Trophoblast cell (in vitro differentiated cells and primary cell): ENCODE results near the gene GLT6D1.

Source experiments
- DNase-seq, 2 donors: peaks; one replicate each; pipeline ENCODE4 v3.0.0-alpha.2; 2016
- H2AFZ ChIP-seq: 2 replicates; pipeline ENCODE4 v1.6.1; 2013; ENCODE audit warnings: low read length, moderate library complexity, mild to moderate bottlenecking; ENCODE audit not compliant: insufficient read depth, poor library complexity
- H2AK5ac ChIP-seq: 2 replicates; pipeline ENCODE4 v1.6.1; 2013; ENCODE audit warnings: mild to moderate bottlenecking, low read length
- H2BK120ac ChIP-seq: 2 replicates; pipeline ENCODE4 v1.6.1; 2013; ENCODE audit warnings: low read length, mild to moderate bottlenecking, moderate library complexity; ENCODE audit not compliant: insufficient read depth, poor library complexity
- H2BK12ac ChIP-seq: 2 replicates; pipeline ENCODE4 v1.6.1; 2013; ENCODE audit warnings: mild to moderate bottlenecking, low read length, moderate library complexity
- H2BK5ac ChIP-seq: 2 replicates; pipeline ENCODE4 v1.6.1; 2013; ENCODE audit warnings: low read length, low read depth, moderate library complexity, mild to moderate bottlenecking; ENCODE audit not compliant: poor library complexity
- H3K14ac ChIP-seq: 2 replicates; pipeline ENCODE4 v1.6.1; 2013; ENCODE audit warnings: mild to moderate bottlenecking, low read length
- H3K18ac ChIP-seq: 2 replicates; pipeline ENCODE4 v1.6.1; 2013; ENCODE audit warnings: mild to moderate bottlenecking, low read length
- H3K23ac ChIP-seq: 2 replicates; pipeline ENCODE4 v1.6.1; 2013; ENCODE audit warnings: low read length
- H3K27ac ChIP-seq: 2 replicates; pipeline ENCODE4 v1.5.1; 2013; ENCODE audit warnings: low read depth, mild to moderate bottlenecking, inconsistent platforms, low read length, moderate library complexity
- H3K27me3 ChIP-seq: 2 replicates; pipeline ENCODE4 v1.6.1; 2013; ENCODE audit warnings: inconsistent platforms, mild to moderate bottlenecking, low read length, moderate library complexity; ENCODE audit not compliant: insufficient read depth
- H3K36me3 ChIP-seq, 2 experiments: 1 replicate in 1 of 2; 2 replicates in 1 of 2; pipeline ENCODE4 v1.6.1; 2013; ENCODE audit warnings: low read length in 2 of 2, mild to moderate bottlenecking in 2 of 2, moderate library complexity in 1 of 2; ENCODE audit not compliant: insufficient read depth in 2 of 2, control insufficient read depth in 1 of 2
- H3K4ac ChIP-seq: 2 replicates; pipeline ENCODE4 v1.6.1; 2013; ENCODE audit warnings: low read depth, mild to moderate bottlenecking, low read length, moderate library complexity
- H3K4me1 ChIP-seq, 2 experiments: 1 replicate in 1 of 2; 2 replicates in 1 of 2; pipeline ENCODE4 v1.6.1; 2013; ENCODE audit warnings: low read length in 2 of 2, mild to moderate bottlenecking in 2 of 2, moderate library complexity in 1 of 2; ENCODE audit not compliant: insufficient read depth in 2 of 2, control insufficient read depth in 1 of 2
- H3K4me2 ChIP-seq: 2 replicates; pipeline ENCODE4 v1.6.1; 2013; ENCODE audit warnings: inconsistent platforms, mild to moderate bottlenecking, low read length, moderate library complexity
- H3K4me3 ChIP-seq: 2 replicates; pipeline ENCODE4 v1.5.1; 2013; ENCODE audit warnings: mild to moderate bottlenecking, low read depth, low read length, inconsistent platforms
- H3K79me1 ChIP-seq: one replicate; pipeline ENCODE4 v1.6.1; 2013; ENCODE audit warnings: low read length
- H3K79me2 ChIP-seq: 2 replicates; pipeline ENCODE4 v1.6.1; 2013; ENCODE audit warnings: low read length, mild to moderate bottlenecking; ENCODE audit not compliant: control insufficient read depth, insufficient read depth, poor library complexity
- H3K9ac ChIP-seq: 2 replicates; pipeline ENCODE4 v1.6.1; 2013; ENCODE audit warnings: mild to moderate bottlenecking, low read length
- H3K9me3 ChIP-seq: 2 replicates; pipeline ENCODE4 v1.6.1; 2013; ENCODE audit warnings: low read depth, mild to moderate bottlenecking, control low read depth, inconsistent platforms, low read length; ENCODE audit not compliant: insufficient read depth
- H4K12ac ChIP-seq: 2 replicates; pipeline ENCODE4 v1.6.1; 2013; ENCODE audit warnings: low read depth, mild to moderate bottlenecking, low read length, moderate library complexity
- H4K8ac ChIP-seq: 2 replicates; pipeline ENCODE4 v1.6.1; 2013; ENCODE audit warnings: low read depth, mild to moderate bottlenecking, low read length, moderate library complexity
- H4K91ac ChIP-seq: one replicate; pipeline ENCODE4 v1.6.1; 2013; ENCODE audit warnings: low read depth, mild to moderate bottlenecking, low read length, moderate library complexity
- WGBS: extraction: QIAGEN DNeasy Blood & Tissue Kit; methylation state at CpG from one replicate; pipeline ENCODE4 v1.1.7; 2013; ENCODE audit warnings: missing lambda C conversion rate; ENCODE audit not compliant: insufficient read length, insufficient coverage; ENCODE audit errors: extremely low coverage; 5-methylcytosine and 5-hydroxymethylcytosine counted together

Gene GLT6D1

GRCh38 chr9:135581636-135582426, 57.5 kb downstream of the GLT6D1 start:
- 100% methylated on average over 3 of the region's 18 CpGs for WGBS
- no peak overlapping the region for H3K4ac ChIP-seq
- no peak overlapping the region for H3K14ac ChIP-seq
- no peak overlapping the region for H3K9ac ChIP-seq
- peaks cover 12% of the 10 kb centered on the region for H3K9me3 ChIP-seq
- H3K23ac ChIP-seq = peak overlapping the region; percentile 27
- no peak overlapping the region for H3K18ac ChIP-seq
- peak overlapping the region; percentile 49 for H3K4me3 ChIP-seq
- no peak overlapping the region for H2BK120ac ChIP-seq
- no peak overlapping the region for H2AK5ac ChIP-seq
- no peaks in the 10 kb centered on the region for H3K79me1 ChIP-seq
- no peak overlapping the region for H2BK5ac ChIP-seq
- H4K12ac ChIP-seq = no peak overlapping the region
- H3K36me3 ChIP-seq = no peaks in the 10 kb centered on the region
- H3K79me2 ChIP-seq = no peaks in the 10 kb centered on the region
- no peak overlapping the region for H2AFZ ChIP-seq
- no peak overlapping the region for H4K91ac ChIP-seq
- no peak for DNase-seq
- H3K27ac ChIP-seq = no peak overlapping the region
- H2BK12ac ChIP-seq = no peak overlapping the region
- H3K4me2 ChIP-seq = no peak overlapping the region
- peaks cover 0 to under 1% of the 10 kb centered on the region in 2 experiments for H3K4me1 ChIP-seq
- H3K27me3 ChIP-seq = no peaks in the 10 kb centered on the region
- no peak overlapping the region for H4K8ac ChIP-seq

- no CpG with 5 or more reads among the region's 11 CpGs for WGBS
- Histone ChIP-seq H2BK12ac (no peak overlapping the region), H3K27me3 (no peaks in the 10 kb centered on the region), H3K79me2 (no peaks in the 10 kb centered on the region), H2AFZ (no peak overlapping the region), H3K79me1 (no peaks in the 10 kb centered on the region), H3K4me2 (no peak overlapping the region), H4K91ac (no peak overlapping the region), H3K23ac (no peak overlapping the region), H3K27ac (no peak overlapping the region), H2AK5ac (no peak overlapping the region), H3K9ac (no peak overlapping the region), H3K14ac (no peak overlapping the region), H3K4me1 (no peaks in the 10 kb centered on the region), H3K18ac (no peak overlapping the region), H3K4ac (no peak overlapping the region), H3K9me3 (peaks cover 13% of the 10 kb centered on the region), H3K36me3 (no peaks in the 10 kb centered on the region), H4K8ac (no peak overlapping the region), H2BK5ac (no peak overlapping the region), H2BK120ac (no peak overlapping the region), H4K12ac (no peak overlapping the region), H3K4me3 (no peak overlapping the region)
- DNase-seq = no peak
These were observed 58.5 kb downstream of the GLT6D1 start for GRCh38 chr9:135580664-135581380.

- no peak overlapping the region for H4K12ac ChIP-seq
- no peak overlapping the region for H3K18ac ChIP-seq
- no peak overlapping the region for H2AFZ ChIP-seq
- H3K4me1 ChIP-seq = no peaks in the 10 kb centered on the region
- no peak overlapping the region for H3K14ac ChIP-seq
- no peak for DNase-seq
- no peak overlapping the region for H2BK5ac ChIP-seq
- no peak overlapping the region for H3K27ac ChIP-seq
- no peak overlapping the region for H4K8ac ChIP-seq
- no peaks in the 10 kb centered on the region for H3K27me3 ChIP-seq
- no peaks in the 10 kb centered on the region for H3K79me1 ChIP-seq
- H3K79me2 ChIP-seq = no peaks in the 10 kb centered on the region
- H2BK12ac ChIP-seq = no peak overlapping the region
- no peak overlapping the region for H4K91ac ChIP-seq
- H3K36me3 ChIP-seq = no peaks in the 10 kb centered on the region
- no peak overlapping the region for H2AK5ac ChIP-seq
- no peak overlapping the region for H3K23ac ChIP-seq
- H3K4me2 ChIP-seq = no peak overlapping the region
- no CpG with 5 or more reads among the region's 10 CpGs for WGBS
- H3K4ac ChIP-seq = no peak overlapping the region
- no peak overlapping the region for H3K9ac ChIP-seq
- no peak overlapping the region for H3K4me3 ChIP-seq
- peaks cover 15% of the 10 kb centered on the region for H3K9me3 ChIP-seq
- no peak overlapping the region for H2BK120ac ChIP-seq
These were observed 59.3 kb downstream of the GLT6D1 start for GRCh38 chr9:135579889-135580660.

- no peak overlapping the region for H3K9ac ChIP-seq
- H3K79me1 ChIP-seq = no peaks in the 10 kb centered on the region
- H4K91ac ChIP-seq = no peak overlapping the region
- H2BK12ac ChIP-seq = no peak overlapping the region
- no peak overlapping the region for H3K27ac ChIP-seq
- H3K79me2 ChIP-seq = no peaks in the 10 kb centered on the region
- H4K12ac ChIP-seq = no peak overlapping the region
- no peak overlapping the region for H4K8ac ChIP-seq
- H3K27me3 ChIP-seq = no peaks in the 10 kb centered on the region
- H3K36me3 ChIP-seq = no peaks in the 10 kb centered on the region
- H3K23ac ChIP-seq = no peak overlapping the region
- peaks cover 16% of the 10 kb centered on the region for H3K9me3 ChIP-seq
- no peak overlapping the region for H2AFZ ChIP-seq
- no peak overlapping the region for H3K18ac ChIP-seq
- H3K4ac ChIP-seq = no peak overlapping the region
- no peak overlapping the region for H2BK5ac ChIP-seq
- H3K14ac ChIP-seq = no peak overlapping the region
- DNase-seq = no peak
- no peaks in the 10 kb centered on the region for H3K4me1 ChIP-seq
- no peak overlapping the region for H3K4me2 ChIP-seq
- no peak overlapping the region for H3K4me3 ChIP-seq
- no peak overlapping the region for H2BK120ac ChIP-seq
- no peak overlapping the region for H2AK5ac ChIP-seq
- 100% methylated on average over 2 of the region's 2 CpGs for WGBS
These were observed 60.0 kb downstream of the GLT6D1 start for GRCh38 chr9:135579356-135579755.
